ENCODE measurements around the gene MBNL3.
A peak's percentile ranks its signal among the peaks of the same experiment; 100 is the strongest.

Gene MBNL3, protein sequence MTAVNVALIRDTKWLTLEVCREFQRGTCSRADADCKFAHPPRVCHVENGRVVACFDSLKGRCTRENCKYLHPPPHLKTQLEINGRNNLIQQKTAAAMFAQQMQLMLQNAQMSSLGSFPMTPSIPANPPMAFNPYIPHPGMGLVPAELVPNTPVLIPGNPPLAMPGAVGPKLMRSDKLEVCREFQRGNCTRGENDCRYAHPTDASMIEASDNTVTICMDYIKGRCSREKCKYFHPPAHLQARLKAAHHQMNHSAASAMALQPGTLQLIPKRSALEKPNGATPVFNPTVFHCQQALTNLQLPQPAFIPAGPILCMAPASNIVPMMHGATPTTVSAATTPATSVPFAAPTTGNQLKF

DNA sequence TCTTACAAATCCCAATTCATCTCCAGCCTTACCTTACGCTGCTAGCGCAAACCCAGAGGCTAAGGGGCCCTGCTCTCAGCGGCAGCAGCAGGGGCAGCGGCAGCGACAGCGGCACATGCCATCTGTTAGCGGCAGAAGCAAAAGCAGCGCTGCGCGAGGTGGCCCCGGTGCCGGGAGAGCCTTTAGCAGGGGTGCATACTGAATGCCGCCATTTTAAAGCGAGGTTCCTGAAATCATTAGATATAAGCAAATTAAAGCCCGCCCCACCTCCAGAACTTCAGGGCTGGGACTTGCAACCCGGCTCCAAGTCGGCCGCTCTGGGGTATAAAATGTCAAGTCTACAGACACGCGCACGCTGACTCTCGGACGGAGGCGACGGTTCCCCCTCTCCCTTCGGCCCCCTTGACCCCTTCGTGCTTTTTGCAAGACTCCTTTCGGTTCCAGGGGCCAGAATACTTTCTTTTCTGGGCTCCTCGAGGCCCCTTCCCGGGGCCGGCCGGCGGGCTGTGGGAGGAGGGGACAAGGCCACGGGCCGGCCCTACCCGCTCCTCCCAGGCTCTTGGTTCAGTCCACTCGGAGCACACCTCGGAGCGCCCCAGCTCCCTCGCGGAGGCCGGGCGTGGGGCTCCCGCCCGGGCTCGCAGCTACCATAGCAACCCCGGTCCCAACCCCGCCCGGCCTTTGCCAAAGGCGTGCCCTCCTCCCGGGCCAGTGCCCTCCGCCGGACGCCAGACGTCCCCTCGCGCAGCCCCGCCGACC lies at the start of gene MBNL3:
MBNL3 (minus strand) TSS at position 220 of the 759 bp plus-strand sequence. CDS start 49,427 bp downstream, outside the sequence.
- no peak within 1 kb of the TSS for H3K9ac ChIP-seq (ENCODE audit: low read depth, low read length)
- peak within 1 kb of the TSS; percentile 73 for H3K4me3 ChIP-seq (ENCODE audit: low read depth, low read length)
- H3K27me3 ChIP-seq (ENCODE audit: control insufficient read depth, insufficient read depth, low read length) = peaks cover 49% of the 10 kb centered on the region
- H3K4me1 ChIP-seq (ENCODE audit: control insufficient read depth, insufficient read depth, low read length) = peaks cover 5% of the 10 kb centered on the region
- no peaks in the 10 kb centered on the region for H3K9me3 ChIP-seq (ENCODE audit: control insufficient read depth, insufficient read depth, low read length)
- no peaks in the 10 kb centered on the region for H3K36me3 ChIP-seq (ENCODE audit: control insufficient read depth, insufficient read depth, low read length)

GRCh38 chrX:132533409-132533808 lies 44.6 kb upstream of the MBNL3 start:
- Histone ChIP-seq H3K9ac (ENCODE audit: low read depth, low read length) (no peak overlapping the region), H3K27me3 (ENCODE audit: control insufficient read depth, insufficient read depth, low read length) (no peaks in the 10 kb centered on the region), H3K4me3 (ENCODE audit: low read depth, low read length) (no peak overlapping the region), H3K36me3 (ENCODE audit: control insufficient read depth, insufficient read depth, low read length) (no peaks in the 10 kb centered on the region), H3K9me3 (ENCODE audit: control insufficient read depth, insufficient read depth, low read length) (no peaks in the 10 kb centered on the region), H3K4me1 (ENCODE audit: control insufficient read depth, insufficient read depth, low read length) (no peaks in the 10 kb centered on the region)

- Histone ChIP-seq H3K36me3 (ENCODE audit: control insufficient read depth, insufficient read depth, low read length) (no peaks in the 10 kb centered on the region), H3K4me1 (ENCODE audit: control insufficient read depth, insufficient read depth, low read length) (no peaks in the 10 kb centered on the region), H3K27me3 (ENCODE audit: control insufficient read depth, insufficient read depth, low read length) (no peaks in the 10 kb centered on the region), H3K9ac (ENCODE audit: low read depth, low read length) (no peak overlapping the region), H3K4me3 (ENCODE audit: low read depth, low read length) (no peak overlapping the region), H3K9me3 (ENCODE audit: control insufficient read depth, insufficient read depth, low read length) (no peaks in the 10 kb centered on the region)
These were observed 44.1 kb upstream of the MBNL3 start for GRCh38 chrX:132532913-132533312.

DNA sequence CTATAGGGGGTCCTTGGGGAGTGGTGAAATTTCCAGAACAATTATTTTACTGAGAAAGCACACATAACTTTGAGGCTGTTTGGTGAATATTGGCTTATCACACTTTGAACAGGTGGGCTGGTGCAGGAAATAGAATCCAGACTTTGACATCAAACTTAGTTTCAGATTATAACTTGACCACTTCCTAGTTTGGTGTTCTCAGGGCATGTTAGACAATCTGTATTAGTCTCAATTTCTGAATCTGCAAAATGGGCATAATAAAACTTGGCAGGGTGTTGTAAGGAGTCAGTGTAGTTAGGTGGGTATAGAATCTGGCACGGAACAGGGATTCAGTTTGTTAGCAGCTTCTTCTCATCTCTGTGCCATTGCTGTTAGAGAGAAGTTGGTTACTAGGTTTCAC lies 43.3 kb upstream of the MBNL3 start:
- no peak overlapping the region for H3K4me3 ChIP-seq (ENCODE audit: low read depth, low read length)
- no peaks in the 10 kb centered on the region for H3K27me3 ChIP-seq (ENCODE audit: control insufficient read depth, insufficient read depth, low read length)
- H3K9me3 ChIP-seq (ENCODE audit: control insufficient read depth, insufficient read depth, low read length) = no peaks in the 10 kb centered on the region
- no peaks in the 10 kb centered on the region for H3K36me3 ChIP-seq (ENCODE audit: control insufficient read depth, insufficient read depth, low read length)
- no peak overlapping the region for H3K9ac ChIP-seq (ENCODE audit: low read depth, low read length)
- H3K4me1 ChIP-seq (ENCODE audit: control insufficient read depth, insufficient read depth, low read length) = no peaks in the 10 kb centered on the region

GRCh38 chrX:132520792-132521191 lies 32.0 kb upstream of the MBNL3 start:
- H3K4me1 ChIP-seq (ENCODE audit: control insufficient read depth, insufficient read depth, low read length) = no peaks in the 10 kb centered on the region
- H3K27me3 ChIP-seq (ENCODE audit: control insufficient read depth, insufficient read depth, low read length) = no peaks in the 10 kb centered on the region
- H3K9ac ChIP-seq (ENCODE audit: low read depth, low read length) = no peak overlapping the region
- no peaks in the 10 kb centered on the region for H3K9me3 ChIP-seq (ENCODE audit: control insufficient read depth, insufficient read depth, low read length)
- H3K36me3 ChIP-seq (ENCODE audit: control insufficient read depth, insufficient read depth, low read length) = no peaks in the 10 kb centered on the region
- no peak overlapping the region for H3K4me3 ChIP-seq (ENCODE audit: low read depth, low read length)

DNA sequence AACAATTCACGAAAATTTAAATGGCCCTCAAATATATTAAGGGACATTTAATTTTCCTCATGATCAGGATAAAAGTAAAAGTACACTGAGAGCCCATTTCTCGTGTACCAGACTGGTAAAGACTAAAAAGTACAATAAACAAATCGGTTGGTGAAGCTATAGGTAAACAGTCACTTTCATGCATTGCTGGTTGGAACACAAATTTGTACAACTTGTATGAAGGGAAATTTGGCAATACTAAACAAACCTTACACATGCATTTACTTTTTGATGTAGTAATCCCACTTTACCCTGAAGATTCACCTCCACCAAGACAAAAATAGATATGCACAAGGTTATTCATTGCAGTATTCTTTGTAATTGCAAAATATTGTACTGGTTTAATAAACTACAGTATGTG lies 31.4 kb upstream of the MBNL3 start:
- H3K9me3 ChIP-seq (ENCODE audit: control insufficient read depth, insufficient read depth, low read length) = no peaks in the 10 kb centered on the region
- H3K4me1 ChIP-seq (ENCODE audit: control insufficient read depth, insufficient read depth, low read length) = no peaks in the 10 kb centered on the region
- H3K27me3 ChIP-seq (ENCODE audit: control insufficient read depth, insufficient read depth, low read length) = no peaks in the 10 kb centered on the region
- no peaks in the 10 kb centered on the region for H3K36me3 ChIP-seq (ENCODE audit: control insufficient read depth, insufficient read depth, low read length)
- no peak overlapping the region for H3K4me3 ChIP-seq (ENCODE audit: low read depth, low read length)
- no peak overlapping the region for H3K9ac ChIP-seq (ENCODE audit: low read depth, low read length)

GRCh38 chrX:132518401-132518800 lies 29.6 kb upstream of the MBNL3 start:
- no peaks in the 10 kb centered on the region for H3K27me3 ChIP-seq (ENCODE audit: control insufficient read depth, insufficient read depth, low read length)
- no peaks in the 10 kb centered on the region for H3K9me3 ChIP-seq (ENCODE audit: control insufficient read depth, insufficient read depth, low read length)
- H3K36me3 ChIP-seq (ENCODE audit: control insufficient read depth, insufficient read depth, low read length) = no peaks in the 10 kb centered on the region
- no peaks in the 10 kb centered on the region for H3K4me1 ChIP-seq (ENCODE audit: control insufficient read depth, insufficient read depth, low read length)
- no peak overlapping the region for H3K4me3 ChIP-seq (ENCODE audit: low read depth, low read length)
- H3K9ac ChIP-seq (ENCODE audit: low read depth, low read length) = no peak overlapping the region

DNA sequence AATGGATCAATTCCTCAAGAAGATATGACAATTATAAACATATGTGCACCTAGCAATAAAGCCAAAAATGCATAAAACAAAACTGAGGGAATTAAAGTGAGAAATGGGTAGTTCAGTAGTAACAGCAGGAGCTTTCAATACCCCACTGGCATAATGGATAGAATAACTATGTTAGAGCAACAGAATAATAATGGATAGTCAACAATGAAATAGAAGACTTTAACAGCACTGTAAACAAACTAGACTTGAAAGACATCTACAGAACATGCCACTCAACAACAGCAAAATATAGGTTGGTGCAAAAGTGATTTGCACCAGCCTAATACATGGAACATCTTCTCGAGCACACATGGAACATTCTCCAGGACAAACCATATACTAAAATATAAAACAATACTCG lies 20.0 kb upstream of the MBNL3 start:
- Histone ChIP-seq H3K4me3 (ENCODE audit: low read depth, low read length) (no peak overlapping the region), H3K36me3 (ENCODE audit: control insufficient read depth, insufficient read depth, low read length) (no peaks in the 10 kb centered on the region), H3K27me3 (ENCODE audit: control insufficient read depth, insufficient read depth, low read length) (no peaks in the 10 kb centered on the region), H3K4me1 (ENCODE audit: control insufficient read depth, insufficient read depth, low read length) (peaks cover 10% of the 10 kb centered on the region), H3K9me3 (ENCODE audit: control insufficient read depth, insufficient read depth, low read length) (no peaks in the 10 kb centered on the region), H3K9ac (ENCODE audit: low read depth, low read length) (no peak overlapping the region)

DNA sequence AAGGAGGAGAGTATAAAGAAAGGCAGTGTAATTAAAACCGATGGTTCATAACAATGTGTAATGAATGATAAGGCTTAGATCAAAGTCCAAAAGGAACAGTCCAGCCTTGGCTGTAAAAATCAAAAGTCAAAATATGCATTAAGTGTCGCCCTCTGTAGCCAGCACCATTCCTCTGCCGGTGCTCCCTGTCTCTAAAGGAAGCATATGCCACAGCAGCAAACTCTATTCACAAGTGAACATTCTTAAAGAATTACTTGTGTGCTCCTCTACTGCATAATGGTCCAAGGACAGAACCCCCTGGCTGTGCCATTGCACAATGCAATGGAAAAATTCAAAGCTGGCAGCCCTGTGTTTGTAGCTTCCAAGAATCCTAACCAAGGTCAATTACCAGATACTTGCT lies 16.3 kb upstream of the MBNL3 start:
- no peaks in the 10 kb centered on the region for H3K9me3 ChIP-seq (ENCODE audit: control insufficient read depth, insufficient read depth, low read length)
- no peak overlapping the region for H3K9ac ChIP-seq (ENCODE audit: low read depth, low read length)
- H3K27me3 ChIP-seq (ENCODE audit: control insufficient read depth, insufficient read depth, low read length) = no peaks in the 10 kb centered on the region
- H3K36me3 ChIP-seq (ENCODE audit: control insufficient read depth, insufficient read depth, low read length) = no peaks in the 10 kb centered on the region
- H3K4me3 ChIP-seq (ENCODE audit: low read depth, low read length) = no peak overlapping the region
- H3K4me1 ChIP-seq (ENCODE audit: control insufficient read depth, insufficient read depth, low read length) = peaks cover 10% of the 10 kb centered on the region

- Histone ChIP-seq H3K27me3 (ENCODE audit: control insufficient read depth, insufficient read depth, low read length) (no peaks in the 10 kb centered on the region), H3K9me3 (ENCODE audit: control insufficient read depth, insufficient read depth, low read length) (no peaks in the 10 kb centered on the region), H3K9ac (ENCODE audit: low read depth, low read length) (no peak overlapping the region), H3K36me3 (ENCODE audit: control insufficient read depth, insufficient read depth, low read length) (no peaks in the 10 kb centered on the region), H3K4me1 (ENCODE audit: control insufficient read depth, insufficient read depth, low read length) (peaks cover 10% of the 10 kb centered on the region), H3K4me3 (ENCODE audit: low read depth, low read length) (no peak overlapping the region)
These were observed 15.6 kb upstream of the MBNL3 start for GRCh38 chrX:132504417-132504816.

GRCh38 chrX:132501606-132502005 lies 12.8 kb upstream of the MBNL3 start:
- no peak overlapping the region for H3K4me3 ChIP-seq (ENCODE audit: low read depth, low read length)
- H3K4me1 ChIP-seq (ENCODE audit: control insufficient read depth, insufficient read depth, low read length) = peaks cover 10% of the 10 kb centered on the region
- H3K27me3 ChIP-seq (ENCODE audit: control insufficient read depth, insufficient read depth, low read length) = no peaks in the 10 kb centered on the region
- H3K9ac ChIP-seq (ENCODE audit: low read depth, low read length) = no peak overlapping the region
- no peaks in the 10 kb centered on the region for H3K36me3 ChIP-seq (ENCODE audit: control insufficient read depth, insufficient read depth, low read length)
- H3K9me3 ChIP-seq (ENCODE audit: control insufficient read depth, insufficient read depth, low read length) = no peaks in the 10 kb centered on the region

DNA sequence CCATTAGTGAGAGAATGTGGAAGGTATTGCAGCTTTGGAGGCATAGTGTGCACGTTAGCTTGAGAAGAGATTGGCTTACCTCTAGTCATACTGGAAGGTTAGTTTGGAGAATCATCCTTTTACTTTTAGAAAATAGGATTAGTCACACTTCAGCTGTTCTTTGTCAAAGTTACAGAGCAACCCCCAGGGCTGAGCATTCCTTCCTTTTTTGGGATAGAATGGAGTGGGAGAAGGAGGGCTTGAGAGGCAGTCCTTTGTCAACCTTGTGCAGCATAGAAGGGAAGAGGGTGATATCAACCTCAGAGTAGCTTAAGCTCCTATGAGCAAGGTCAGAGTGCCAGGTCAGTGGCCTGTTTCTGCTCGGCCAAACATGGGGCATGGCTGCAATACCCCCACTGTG lies 8.6 kb upstream of the MBNL3 start:
- Histone ChIP-seq H3K4me3 (ENCODE audit: low read depth, low read length) (no peak overlapping the region), H3K27me3 (ENCODE audit: control insufficient read depth, insufficient read depth, low read length) (peaks cover 7% of the 10 kb centered on the region), H3K36me3 (ENCODE audit: control insufficient read depth, insufficient read depth, low read length) (no peaks in the 10 kb centered on the region), H3K9ac (ENCODE audit: low read depth, low read length) (no peak overlapping the region), H3K4me1 (ENCODE audit: control insufficient read depth, insufficient read depth, low read length) (no peaks in the 10 kb centered on the region), H3K9me3 (ENCODE audit: control insufficient read depth, insufficient read depth, low read length) (no peaks in the 10 kb centered on the region)
